HG02763 (cell line): Measurements from ENCODE around the gene SRM.
A peak's percentile ranks its signal among the peaks of the same experiment; 100 is the strongest.
"Not testable (repeated sequence)": the region's sequence is repeated elsewhere in the genome, so short reads cannot be mapped to it uniquely, and the experiment has no call there.

ENCODE experiments used
- ATAC-seq: cut with Tn5 transposase; IDR thresholded peaks from one replicate; pipeline ENCODE4 v1.9.1; 2021; ENCODE audit warnings: mild to moderate bottlenecking, moderate library complexity; ENCODE audit not compliant: unreplicated experiment

The SRM gene

DNA sequence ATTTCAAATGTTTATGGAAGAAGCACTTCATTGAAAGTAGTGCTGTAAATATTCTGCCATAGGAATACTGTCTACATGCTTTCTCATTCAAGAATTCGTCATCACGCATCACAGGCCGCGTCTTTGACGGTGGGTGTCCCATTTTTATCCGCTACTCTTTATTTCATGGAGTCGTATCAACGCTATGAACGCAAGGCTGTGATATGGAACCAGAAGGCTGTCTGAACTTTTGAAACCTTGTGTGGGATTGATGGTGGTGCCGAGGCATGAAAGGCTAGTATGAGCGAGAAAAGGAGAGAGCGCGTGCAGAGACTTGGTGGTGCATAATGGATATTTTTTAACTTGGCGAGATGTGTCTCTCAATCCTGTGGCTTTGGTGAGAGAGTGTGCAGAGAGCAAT lies 36.6 kb downstream of the SRM start:
- no peak for ATAC-seq

DNA sequence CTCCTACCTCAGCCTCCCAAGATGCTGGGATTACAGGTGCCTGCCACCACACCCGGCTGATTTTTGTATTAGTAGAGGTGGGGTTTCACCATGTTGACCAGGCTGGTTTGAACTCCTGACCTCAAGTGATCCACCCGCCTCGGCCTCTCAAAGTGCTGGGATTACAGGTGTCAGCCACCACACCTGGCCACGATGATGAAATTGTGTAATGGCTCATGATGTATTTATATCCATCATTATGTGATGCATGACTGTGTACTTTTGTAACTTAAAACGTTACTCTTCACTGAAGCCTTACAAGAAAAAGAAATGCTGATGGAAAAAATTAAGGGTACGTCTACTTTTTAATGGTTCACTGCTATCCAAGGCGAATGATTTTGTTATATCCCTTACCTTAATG lies 39.8 kb downstream of the SRM start:
- no peak for ATAC-seq

DNA sequence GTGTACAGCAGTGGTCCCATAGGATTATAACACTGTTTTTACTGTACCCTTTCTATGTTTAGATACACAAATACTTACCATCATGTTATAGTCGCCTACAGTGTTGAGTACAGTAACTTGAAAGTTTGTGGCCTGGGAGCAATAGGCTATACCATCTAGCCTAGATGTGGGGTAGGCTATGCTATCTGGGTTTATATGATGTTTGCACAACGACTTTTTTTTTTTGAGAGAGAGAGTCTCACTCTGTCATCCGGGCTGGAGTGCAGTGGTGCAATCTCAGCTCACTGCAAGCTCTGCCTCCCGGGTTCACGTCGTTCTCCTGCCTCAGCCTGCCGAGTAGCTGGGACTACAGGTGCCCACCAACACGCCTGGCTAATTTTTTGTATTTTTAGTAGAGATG lies 40.5 kb downstream of the SRM start:
- ATAC-seq: not testable (repeated sequence)

DNA sequence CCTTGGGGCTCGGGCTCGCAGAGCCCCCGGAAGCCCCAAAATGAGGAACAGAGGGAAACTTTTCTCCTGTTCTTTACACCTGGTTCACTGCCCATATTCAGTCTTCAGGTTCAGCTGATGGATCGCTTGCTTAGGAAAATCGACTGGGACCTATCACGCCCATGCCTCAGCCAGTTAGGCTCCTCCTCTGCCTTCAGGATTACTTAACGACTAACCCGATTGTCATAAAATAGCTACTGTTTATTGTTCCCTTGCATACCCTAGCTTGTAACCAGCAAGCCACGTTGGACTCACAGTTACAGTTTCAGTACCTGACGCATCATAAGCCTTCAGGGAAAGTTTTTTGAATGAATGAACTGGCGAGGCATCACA lies 46.7 kb downstream of the SRM start:
- no peak for ATAC-seq

DNA sequence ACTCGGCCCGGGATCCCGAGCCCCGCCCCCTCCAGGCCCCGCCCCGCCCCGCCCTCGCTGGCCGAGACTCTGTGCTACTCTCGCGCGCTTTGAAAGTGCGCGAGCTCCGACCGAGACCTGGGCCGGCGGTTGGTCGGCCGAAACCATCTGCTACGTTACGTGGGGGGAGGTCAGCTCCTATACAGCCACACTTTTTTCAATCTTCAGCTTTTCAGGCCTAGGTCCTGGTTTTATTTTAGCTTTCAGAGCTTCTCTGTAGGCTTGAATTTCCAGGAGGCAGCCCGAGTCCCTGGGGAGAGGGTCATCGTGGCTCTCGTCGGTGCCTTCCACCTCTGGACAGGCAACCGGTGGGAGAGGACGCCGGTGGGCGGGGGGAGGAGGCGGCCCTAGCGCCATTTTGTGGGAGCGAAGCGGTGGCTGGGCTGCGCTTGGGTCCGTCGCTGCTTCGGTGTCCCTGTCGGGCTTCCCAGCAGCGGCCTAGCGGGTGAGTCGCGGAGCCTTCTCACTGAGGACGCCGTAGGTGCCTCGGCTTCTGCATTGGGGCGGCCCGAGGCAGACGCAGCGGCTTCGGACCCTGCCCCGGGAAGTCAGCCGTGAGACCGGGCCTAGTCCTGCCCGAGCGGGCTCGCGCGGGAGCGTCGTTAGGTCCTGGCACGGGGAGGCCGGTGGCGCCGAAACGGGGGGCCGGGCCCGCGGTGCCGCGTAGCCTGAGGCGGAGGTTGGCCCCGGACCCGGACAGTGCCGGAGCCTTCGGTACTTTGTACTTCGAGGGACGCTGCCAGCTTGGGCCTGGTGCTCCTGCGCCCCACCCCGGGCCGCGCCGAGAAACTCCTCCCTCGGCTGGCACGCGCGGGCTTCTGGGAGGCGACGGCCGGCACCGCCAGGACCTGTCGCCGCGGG lies 47.3 kb downstream of the SRM start, which contains the start of gene TARDBP:
TARDBP (plus strand) TSS at position 395 of the 900 bp plus-strand sequence. CDS start 1,074 bp downstream, outside the sequence.
- ATAC-seq: peak; percentile 92
